B cell (primary cell): ENCODE results near the gene BACH2. TPM values are rescaled to one million over a fixed set of nuclear protein-coding genes. Genes with fewer than 3 reads are reported as not detected.

Experiments used
- ATAC-seq: fragments of 200-7000 bp; cut with Tn5 transposase; one replicate; pipeline ENCODE4 v1.10.0; 2021; ENCODE audit warnings: low read depth, mild to moderate bottlenecking, moderate number of reproducible peaks, moderate library complexity
- CTCF ChIA-PET: fragments of 350-600 bp; sonication (Branson Sonifier 250); formaldehyde crosslinking; loops from one replicate; lab custom pipeline; 2021; ENCODE audit warnings: antibody characterized with exemption, inconsistent platforms; lab: Charles Lee
- POLR2A ChIA-PET: fragments of 350-600 bp; sonication (Branson Sonifier 250); formaldehyde crosslinking; loops from one replicate; lab custom pipeline; 2021; ENCODE audit warnings: antibody characterized with exemption; lab: Charles Lee
- DNase-seq: peaks from one replicate; pipeline ENCODE4 v3.0.0; 2013
- H2AFZ ChIP-seq: 2 replicates; pipeline ENCODE4 v1.6.1; 2012; ENCODE audit warnings: mild to moderate bottlenecking, low read depth, low read length; ENCODE audit not compliant: insufficient read depth, poor library complexity, severe bottlenecking
- H3K27ac ChIP-seq, 2 donors: 1 replicate in 1 of 2; 2 replicates in 1 of 2; pipeline ENCODE4 v1.5.1; 2012 to 2013; ENCODE audit warnings: low read length in 2 of 2, mild to moderate bottlenecking in 2 of 2, moderate library complexity in 1 of 2
- H3K27me3 ChIP-seq, 4 experiments: fragments of 200-600 bp in 1 of 4; sonication (generic) in 1 of 4; replicated peaks in 1 of 4; 1 replicate in 2 of 4; 2 replicates in 2 of 4; pipeline versions ENCODE4 v1.6.1 to v1.7.0; 2013 to 2016; ENCODE audit warnings: low read length in 3 of 4, mild to moderate bottlenecking in 2 of 4, mixed read lengths in 1 of 4, moderate library complexity in 1 of 4; ENCODE audit not compliant: insufficient read depth in 4 of 4, control insufficient read depth in 3 of 4; ENCODE audit errors: control extremely low read depth in 1 of 4
- H3K36me3 ChIP-seq, 2 experiments: replicated peaks in 1 of 2; 1 replicate in 1 of 2; 2 replicates in 1 of 2; pipeline versions ENCODE4 v1.6.1 to v1.7.1; 2013; ENCODE audit warnings: low read length in 1 of 2; ENCODE audit not compliant: insufficient read depth in 2 of 2, control insufficient read depth in 1 of 2; ENCODE audit errors: control extremely low read depth in 1 of 2, extremely low read depth in 1 of 2
- H3K4me1 ChIP-seq, 2 donors: fragments of 200-600 bp in 1 of 2; sonication (generic) in 1 of 2; 1 replicate in 1 of 2; 2 replicates in 1 of 2; pipeline versions ENCODE4 v1.5.1 to v1.6.1; 2013 to 2017; ENCODE audit warnings: low read length in 2 of 2; ENCODE audit not compliant: control insufficient read depth in 2 of 2, insufficient read depth in 2 of 2
- H3K4me2 ChIP-seq: replicated peaks from 2 replicates; pipeline ENCODE3; 2012; ENCODE audit warnings: mild to moderate bottlenecking, low read depth, low read length; ENCODE audit not compliant: poor library complexity, severe bottlenecking
- H3K4me3 ChIP-seq, 5 experiments: fragments of 200-600 bp in 1 of 5; sonication (generic) in 1 of 5; 1 replicate in 3 of 5; 2 replicates in 2 of 5; pipeline versions ENCODE4 v1.5.1 to v1.7.0; 2011 to 2016; ENCODE audit warnings: low read length in 4 of 5, mild to moderate bottlenecking in 4 of 5, low read depth in 2 of 5, control low read depth in 1 of 5, moderate library complexity in 1 of 5; ENCODE audit not compliant: insufficient read depth in 1 of 5; ENCODE audit errors: control extremely low read depth in 1 of 5, extremely low read depth in 1 of 5
- H3K79me2 ChIP-seq: fragments of 200-600 bp; sonication (generic); one replicate; pipeline ENCODE4 v1.6.0; 2016; ENCODE audit warnings: low read length; ENCODE audit not compliant: control insufficient read depth, insufficient read depth
- H3K9ac ChIP-seq: fragments of 200-600 bp; sonication (generic); 2 replicates; pipeline ENCODE4 v1.6.1; 2017; ENCODE audit warnings: mild to moderate bottlenecking, low read length, moderate library complexity
- H3K9me3 ChIP-seq, 3 donors: one replicate each; pipeline versions ENCODE4 v1.6.1 to v1.7.1; 2013; ENCODE audit warnings: low read length in 2 of 3; ENCODE audit not compliant: control insufficient read depth in 2 of 3, insufficient read depth in 1 of 3; ENCODE audit errors: control extremely low read depth in 1 of 3
- H4K20me1 ChIP-seq: 2 replicates; pipeline ENCODE4 v1.6.0; 2012; ENCODE audit warnings: mild to moderate bottlenecking, low read length; ENCODE audit not compliant: insufficient read depth, control insufficient read depth, poor library complexity, severe bottlenecking
- H3K27ac Mint-ChIP-seq: one replicate; pipeline ENCODE4 v1.8.0; 2021; ENCODE audit warnings: mixed read lengths
- H3K27me3 Mint-ChIP-seq: one replicate; pipeline ENCODE4 v1.8.0; 2021; ENCODE audit warnings: mixed read lengths
- H3K4me1 Mint-ChIP-seq: one replicate; pipeline ENCODE4 v1.8.0; 2021; ENCODE audit warnings: mixed read lengths
- H3K4me3 Mint-ChIP-seq: one replicate; pipeline ENCODE4 v1.8.0; 2021; ENCODE audit warnings: mixed read lengths
- H3K9me3 Mint-ChIP-seq: one replicate; pipeline ENCODE4 v1.8.0; 2022; ENCODE audit warnings: mixed read lengths; ENCODE audit not compliant: insufficient read depth
- EZH2 ChIP-seq: IDR thresholded peaks from 2 replicates; pipeline ENCODE4 v1.6.1; 2012; ENCODE audit warnings: borderline replicate concordance, low read depth, mild to moderate bottlenecking, moderate library complexity, low read length; ENCODE audit not compliant: insufficient read depth, poor library complexity, severe bottlenecking
- WGBS: methylation state at CpG from one replicate; pipeline ENCODE4 v1.1.5; 2013; ENCODE audit warnings: missing lambda C conversion rate; ENCODE audit not compliant: insufficient coverage; 5-methylcytosine and 5-hydroxymethylcytosine counted together
- intact Hi-C: fragments of 100-400 bp; cut with micrococcal nuclease; formaldehyde crosslinking; loops from one replicate; pipeline ENCODE4 v1.10.0; 2022
- polyA plus RNA-seq: library from polyadenylated mRNA; depleted of rRNA; stranded (reverse); fragments of >200 nt; gene quantifications from 2 replicates; pipeline ENCODE4 v1.2.3, GENCODE V29; 2012
- total RNA-seq, 2 donors: library from RNA; stranded (reverse); fragments of 120-200 nt in 1 of 2; gene quantifications; 1 replicate in 1 of 2; 2 replicates in 1 of 2; pipeline versions ENCODE4 v1.2.3 to v1.2.4, GENCODE V29; 2013 to 2022
- TF ChIP-seq, protein P1 (sequence below): fragments of 200-600 bp; IDR thresholded peaks from one replicate; pipeline ENCODE4 v1.8.0; 2022; ENCODE audit warnings: antibody characterized with exemption, mild to moderate bottlenecking

Gene BACH2
- total and polyA plus RNA-seq, 2 donors (not counting 1 experiment from before 2014, with no cell fraction given): 41.1 to 235 TPM

DNA sequence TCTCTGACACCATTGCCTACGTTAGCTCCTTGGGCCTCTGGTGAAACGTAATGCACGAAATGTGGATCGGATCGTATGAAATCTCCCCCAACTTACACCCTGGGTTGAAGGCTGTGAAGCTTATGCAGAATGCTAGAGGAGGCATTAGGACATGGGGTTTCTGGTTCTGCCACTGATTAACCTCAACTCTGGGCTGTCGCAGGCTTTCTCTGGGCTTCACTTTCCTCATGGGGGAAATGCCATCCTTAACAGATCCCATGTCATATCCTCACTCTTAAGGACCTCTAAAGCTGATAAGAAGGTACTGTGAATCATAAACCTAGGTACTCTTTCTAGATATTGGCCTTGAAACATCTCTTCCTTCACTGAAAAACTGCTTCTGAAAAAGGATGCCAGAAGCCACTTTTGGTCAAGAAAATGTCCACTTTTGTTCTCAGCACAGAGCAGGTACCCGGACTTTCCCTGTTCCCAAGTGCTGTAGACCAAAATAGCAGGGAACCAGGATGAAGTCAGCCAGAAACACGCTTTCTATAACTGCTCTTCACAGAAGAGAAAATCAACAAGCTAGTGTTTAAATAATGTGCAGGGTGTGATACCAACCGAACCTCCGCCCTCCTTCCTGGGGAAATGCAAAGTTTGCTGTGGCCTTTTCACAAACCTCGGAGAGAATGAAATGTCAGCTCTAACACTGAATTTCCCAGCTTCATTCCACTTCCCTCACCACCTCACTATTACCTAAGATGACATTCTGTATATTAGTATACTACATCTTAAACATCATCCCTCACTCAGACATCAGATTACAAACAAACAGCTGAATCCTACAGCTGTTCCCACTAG is 118.9 kb downstream of the BACH2 start:
- no peaks in the 10 kb centered on the region for H3K27me3 Mint-ChIP-seq
- WGBS: 17% methylated on average over 2 of the region's 11 CpGs
- POLR2A ChIA-PET: interaction anchor here (0.5 to 1.3 kb wide), 4 partner anchors 37 to 237 kb away, joined by 4 to 6 read pairs (median 5); no protein-coding TSS in a partner anchor

More for the DNA sequence above, 118.9 kb downstream of the BACH2 start:
- peak overlapping the region; percentile 64 for H3K4me2 ChIP-seq
- peaks cover 55% of the 10 kb centered on the region for H4K20me1 ChIP-seq
- CTCF ChIA-PET: interaction anchor here (0.7 to 2.2 kb wide), 23 partner anchors 11 to 301 kb away, joined by 3 to 15 read pairs (median 4); no protein-coding TSS in a partner anchor
- peaks cover 75% of the 10 kb centered on the region for H3K4me1 Mint-ChIP-seq
- intact Hi-C loops: loop anchor here (2.0 to 5.0 kb wide), 6 partner anchors 39 to 107 kb away; no protein-coding TSS in a partner anchor
- peaks cover 94% of the 10 kb centered on the region for H3K79me2 ChIP-seq
- peak; percentile 34 for DNase-seq
- no peak overlapping the region for H2AFZ ChIP-seq
- no peak for ATAC-seq
- H3K27ac Mint-ChIP-seq: peak overlapping the region; percentile 91
- H3K27me3 ChIP-seq: no peaks in the 10 kb centered on the region
- H3K4me3 Mint-ChIP-seq: peak overlapping the region; percentile 79
- no peaks in the 10 kb centered on the region for H3K9me3 ChIP-seq
- peak overlapping the region; percentile 38 for H3K9ac ChIP-seq
- H3K27ac ChIP-seq: peak overlapping the region; percentile 61 to 91
- peaks cover 47 to 65% of the 10 kb centered on the region in 2 donors for H3K4me1 ChIP-seq
- peaks cover 0 to 12% of the 10 kb centered on the region in 2 experiments for H3K36me3 ChIP-seq
- no peaks in the 10 kb centered on the region for H3K9me3 Mint-ChIP-seq
- peak overlapping the region in 2 of 5 experiments; percentile 31 to 37 for H3K4me3 ChIP-seq
- no peak for TF ChIP-seq EZH2
- TF ChIP-seq, protein P1, sequence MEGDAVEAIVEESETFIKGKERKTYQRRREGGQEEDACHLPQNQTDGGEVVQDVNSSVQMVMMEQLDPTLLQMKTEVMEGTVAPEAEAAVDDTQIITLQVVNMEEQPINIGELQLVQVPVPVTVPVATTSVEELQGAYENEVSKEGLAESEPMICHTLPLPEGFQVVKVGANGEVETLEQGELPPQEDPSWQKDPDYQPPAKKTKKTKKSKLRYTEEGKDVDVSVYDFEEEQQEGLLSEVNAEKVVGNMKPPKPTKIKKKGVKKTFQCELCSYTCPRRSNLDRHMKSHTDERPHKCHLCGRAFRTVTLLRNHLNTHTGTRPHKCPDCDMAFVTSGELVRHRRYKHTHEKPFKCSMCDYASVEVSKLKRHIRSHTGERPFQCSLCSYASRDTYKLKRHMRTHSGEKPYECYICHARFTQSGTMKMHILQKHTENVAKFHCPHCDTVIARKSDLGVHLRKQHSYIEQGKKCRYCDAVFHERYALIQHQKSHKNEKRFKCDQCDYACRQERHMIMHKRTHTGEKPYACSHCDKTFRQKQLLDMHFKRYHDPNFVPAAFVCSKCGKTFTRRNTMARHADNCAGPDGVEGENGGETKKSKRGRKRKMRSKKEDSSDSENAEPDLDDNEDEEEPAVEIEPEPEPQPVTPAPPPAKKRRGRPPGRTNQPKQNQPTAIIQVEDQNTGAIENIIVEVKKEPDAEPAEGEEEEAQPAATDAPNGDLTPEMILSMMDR: no peak
